ENCODE measurements around the gene DLX4.

Gene DLX4

DNA sequence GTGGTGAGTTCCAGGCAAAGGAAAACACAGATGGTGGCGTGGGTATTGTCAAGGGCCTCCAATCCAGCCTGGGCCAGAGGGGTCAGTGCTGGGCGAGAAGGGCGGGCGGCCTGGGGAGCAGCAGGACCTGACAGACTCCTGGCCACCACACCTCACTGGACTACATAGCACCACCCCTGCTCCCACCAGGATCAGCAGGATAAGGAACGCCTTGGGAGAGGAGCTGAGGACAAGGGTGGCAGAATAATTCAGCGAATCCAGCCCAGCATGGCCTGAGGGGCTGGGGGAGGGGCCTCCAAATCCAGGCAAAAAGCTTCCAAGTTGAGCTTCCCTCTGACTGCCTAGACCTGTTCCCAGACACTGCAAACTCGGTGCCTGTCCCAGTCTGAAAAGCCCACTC, 6.5 kb downstream of the DLX4 start:
- TF ChIP-seq, protein P1, sequence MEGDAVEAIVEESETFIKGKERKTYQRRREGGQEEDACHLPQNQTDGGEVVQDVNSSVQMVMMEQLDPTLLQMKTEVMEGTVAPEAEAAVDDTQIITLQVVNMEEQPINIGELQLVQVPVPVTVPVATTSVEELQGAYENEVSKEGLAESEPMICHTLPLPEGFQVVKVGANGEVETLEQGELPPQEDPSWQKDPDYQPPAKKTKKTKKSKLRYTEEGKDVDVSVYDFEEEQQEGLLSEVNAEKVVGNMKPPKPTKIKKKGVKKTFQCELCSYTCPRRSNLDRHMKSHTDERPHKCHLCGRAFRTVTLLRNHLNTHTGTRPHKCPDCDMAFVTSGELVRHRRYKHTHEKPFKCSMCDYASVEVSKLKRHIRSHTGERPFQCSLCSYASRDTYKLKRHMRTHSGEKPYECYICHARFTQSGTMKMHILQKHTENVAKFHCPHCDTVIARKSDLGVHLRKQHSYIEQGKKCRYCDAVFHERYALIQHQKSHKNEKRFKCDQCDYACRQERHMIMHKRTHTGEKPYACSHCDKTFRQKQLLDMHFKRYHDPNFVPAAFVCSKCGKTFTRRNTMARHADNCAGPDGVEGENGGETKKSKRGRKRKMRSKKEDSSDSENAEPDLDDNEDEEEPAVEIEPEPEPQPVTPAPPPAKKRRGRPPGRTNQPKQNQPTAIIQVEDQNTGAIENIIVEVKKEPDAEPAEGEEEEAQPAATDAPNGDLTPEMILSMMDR (IDR thresholded peaks at IDR 0.05; ENCODE audit: low read depth, low read length): no peak
- DNase-seq (ENCODE audit: extremely low read depth, low read depth): no peak

- no peak for DNase-seq (ENCODE audit: extremely low read depth, low read depth)
- TF ChIP-seq, protein P1 (IDR thresholded peaks at IDR 0.05; ENCODE audit: low read depth, low read length): no peak
Measured at GRCh38 chr17:49976163-49976827, 7.3 kb downstream of the DLX4 start.

DNA sequence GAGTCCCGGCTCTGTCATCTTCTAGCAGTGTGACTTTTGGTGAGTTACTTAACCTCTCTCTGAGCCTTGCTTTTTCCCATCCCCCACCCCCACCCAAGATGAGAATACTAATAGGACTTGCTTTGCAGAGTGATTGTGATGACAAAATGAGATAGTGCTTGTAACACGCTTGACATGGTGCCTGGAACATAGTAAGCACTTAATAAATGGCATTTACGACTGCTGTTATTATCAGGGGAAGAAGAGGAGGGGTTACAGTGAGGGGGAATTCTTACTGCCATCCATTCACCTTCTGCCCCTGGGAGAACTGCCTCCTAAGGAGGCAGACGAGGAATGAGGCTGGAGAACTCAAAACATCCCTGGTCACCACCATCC, 7.8 kb downstream of the DLX4 start:
- no peak for DNase-seq (ENCODE audit: extremely low read depth, low read depth)
- TF ChIP-seq, protein P1 (IDR thresholded peaks at IDR 0.05; ENCODE audit: low read depth, low read length): no peak

- TF ChIP-seq, protein P1 (IDR thresholded peaks at IDR 0.05; ENCODE audit: low read depth, low read length): no peak
- DNase-seq (ENCODE audit: extremely low read depth, low read depth): no peak
Measured at GRCh38 chr17:49977463-49978389, 8.7 kb downstream of the DLX4 start.

GRCh38 chr17:49978501-49978900, 9.5 kb downstream of the DLX4 start:
- TF ChIP-seq, protein P1 (IDR thresholded peaks at IDR 0.05; ENCODE audit: low read depth, low read length): no peak
- no peak for DNase-seq (ENCODE audit: extremely low read depth, low read depth)

GRCh38 chr17:49979748-49980479, 10.9 kb downstream of the DLX4 start:
- no peak for DNase-seq (ENCODE audit: extremely low read depth, low read depth)

More at GRCh38 chr17:49979748-49980479, 10.9 kb downstream of the DLX4 start:
- TF ChIP-seq, protein P1 (IDR thresholded peaks at IDR 0.05; ENCODE audit: low read depth, low read length): no peak

All from AG09319 (cell line).